HepG2 (cell line): ENCODE measurements around the gene HDLBP. TPM values are rescaled to one million over a fixed set of nuclear protein-coding genes. Genes with fewer than 3 reads are reported as not detected.

Experiments used
- ARHGAP35 ChIP-seq: sonication (generic); formaldehyde crosslinking; IDR thresholded peaks from 2 replicates; pipeline ENCODE4 v1.9.0; 2022; ENCODE audit warnings: mild to moderate bottlenecking, inconsistent platforms, moderate library complexity, missing genetic modification reagents, borderline replicate concordance
- JUN ChIP-seq: sonication (generic); formaldehyde crosslinking; IDR thresholded peaks from 2 replicates; pipeline ENCODE4 v1.4.0; 2020; ENCODE audit warnings: mild to moderate bottlenecking, missing genetic modification reagents
- LCORL ChIP-seq, 2 experiments: fragments of 450-650 bp in 1 of 2; sonication (generic) in 1 of 2; formaldehyde crosslinking in 1 of 2; IDR thresholded peaks; 2 replicates each; pipeline versions ENCODE4 v1.5.0 to v1.6.1; 2017 to 2020; ENCODE audit warnings: antibody characterized with exemption in 1 of 2, missing genetic modification reagents in 1 of 2
- POLR2AphosphoS2 ChIP-seq: IDR thresholded peaks from 2 replicates; pipeline ENCODE4 v1.6.1; 2011; ENCODE audit warnings: low read depth, low read length, improper control_type of control experiment
- PRPF4 ChIP-seq: fragments of 200-400 bp; formaldehyde crosslinking; IDR thresholded peaks from 2 replicates; pipeline ENCODE4 v1.6.1; 2016; ENCODE audit warnings: low read length, low read depth; ENCODE audit not compliant: poor library complexity, severe bottlenecking
- RFX3 ChIP-seq: IDR thresholded peaks from 2 replicates; pipeline ENCODE4 v1.6.1; 2016; ENCODE audit warnings: missing biosample characterization, missing genetic modification reagents
- SRY ChIP-seq: sonication (generic); formaldehyde crosslinking; IDR thresholded peaks from 2 replicates; pipeline ENCODE4 v1.8.0; 2022; ENCODE audit warnings: mild to moderate bottlenecking, missing genetic modification reagents
- TAF15 ChIP-seq: fragments of 200-400 bp; formaldehyde crosslinking; IDR thresholded peaks from one replicate; pipeline ENCODE4 v1.6.1; 2018; ENCODE audit warnings: mild to moderate bottlenecking, low read depth, low read length; ENCODE audit not compliant: poor library complexity, severe bottlenecking
- TARDBP ChIP-seq: sonication (generic); formaldehyde crosslinking; IDR thresholded peaks from 2 replicates; pipeline ENCODE4 v1.8.0; 2022; ENCODE audit warnings: mild to moderate bottlenecking, missing genetic modification reagents
- U2AF1 ChIP-seq: fragments of 200-400 bp; formaldehyde crosslinking; optimal IDR thresholded peaks from 2 replicates; pipeline ENCODE3; 2017; ENCODE audit warnings: mild to moderate bottlenecking, low read depth, low read length
- U2AF2 ChIP-seq: fragments of 200-400 bp; formaldehyde crosslinking; IDR thresholded peaks from 2 replicates; pipeline ENCODE4 v1.6.1; 2017; ENCODE audit warnings: low read depth, mild to moderate bottlenecking, low read length
- ZBTB1 ChIP-seq: sonication (generic); formaldehyde crosslinking; IDR thresholded peaks from 2 replicates; pipeline ENCODE4 v1.4.0; 2020; ENCODE audit warnings: missing genetic modification reagents, borderline replicate concordance
- ZNF33A ChIP-seq: sonication (generic); formaldehyde crosslinking; IDR thresholded peaks from 2 replicates; pipeline ENCODE4 v1.5.1; 2020; ENCODE audit warnings: missing genetic modification reagents, mild to moderate bottlenecking, moderate library complexity, borderline replicate concordance
- ZNF451 ChIP-seq: sonication (generic); formaldehyde crosslinking; IDR thresholded peaks from 2 replicates; pipeline ENCODE4 v1.5.0; 2020; ENCODE audit warnings: mild to moderate bottlenecking, missing genetic modification reagents
- ZNF589 ChIP-seq: sonication (generic); formaldehyde crosslinking; conservative IDR thresholded peaks from 2 replicates; pipeline ENCODE4 v1.8.0; 2022; ENCODE audit warnings: mild to moderate bottlenecking, moderate library complexity, missing genetic modification reagents
- ZNF768 ChIP-seq: sonication (generic); formaldehyde crosslinking; IDR thresholded peaks from 2 replicates; pipeline ENCODE4 v1.4.0; 2020; ENCODE audit warnings: missing genetic modification reagents
- polyA plus RNA-seq, 8 experiments: library from polyadenylated mRNA; depleted of rRNA in 3 of 8; stranded (reverse) in 7 of 8; unstranded in 1 of 8; fragments of >200 nt; fragmentation: Illumina TruSeq in 4 of 8; extraction: Trizol in 4 of 8; gene quantifications; 2 replicates each; pipeline versions ENCODE4 v1.2.1 to v1.2.3, GENCODE V29; 2011 to 2016; ENCODE audit warnings: low read depth in 4 of 8, missing spikeins in 1 of 8, mixed read lengths in 1 of 8; ENCODE audit not compliant: insufficient read depth in 1 of 8
- total RNA-seq, 5 experiments: library from RNA; depleted of rRNA; stranded (reverse); fragments of >200 nt; fragmentation: Illumina TruSeq; extraction: Trizol; gene quantifications; 2 replicates each; pipeline ENCODE4 v1.2.3, GENCODE V29; 2016; ENCODE audit warnings: low read depth in 1 of 5
- TF ChIP-seq, protein P1 (sequence below): sonication (generic); formaldehyde crosslinking; IDR thresholded peaks from 2 replicates; pipeline ENCODE4 v1.4.0; 2020; ENCODE audit warnings: mild to moderate bottlenecking, missing genetic modification reagents
- TF ChIP-seq, protein P2 (sequence below): sonication (generic); formaldehyde crosslinking; conservative IDR thresholded peaks from 2 replicates; pipeline ENCODE4 v1.8.0; 2022; ENCODE audit warnings: low read depth, missing genetic modification reagents
- TF ChIP-seq, protein P3 (sequence below): sonication (generic); formaldehyde crosslinking; IDR thresholded peaks from 2 replicates; pipeline ENCODE4 v1.8.0; 2022; ENCODE audit warnings: low read depth, missing genetic modification reagents
- TF ChIP-seq, protein P4 (sequence below): sonication (generic); formaldehyde crosslinking; IDR thresholded peaks from 2 replicates; pipeline ENCODE4 v1.4.0; 2020; ENCODE audit warnings: missing genetic modification reagents
- TF ChIP-seq, protein P5 (sequence below): IDR thresholded peaks from 2 replicates; pipeline ENCODE4 v1.6.1; 2016; ENCODE audit warnings: missing compliant biosample characterization, missing genetic modification reagents, borderline replicate concordance

Gene HDLBP
- total and polyA plus RNA-seq, 2 of the 13 experiments (the other 11 are each of a cell fraction or from before 2014, with no cell fraction given): 464 to 707 TPM

DNA sequence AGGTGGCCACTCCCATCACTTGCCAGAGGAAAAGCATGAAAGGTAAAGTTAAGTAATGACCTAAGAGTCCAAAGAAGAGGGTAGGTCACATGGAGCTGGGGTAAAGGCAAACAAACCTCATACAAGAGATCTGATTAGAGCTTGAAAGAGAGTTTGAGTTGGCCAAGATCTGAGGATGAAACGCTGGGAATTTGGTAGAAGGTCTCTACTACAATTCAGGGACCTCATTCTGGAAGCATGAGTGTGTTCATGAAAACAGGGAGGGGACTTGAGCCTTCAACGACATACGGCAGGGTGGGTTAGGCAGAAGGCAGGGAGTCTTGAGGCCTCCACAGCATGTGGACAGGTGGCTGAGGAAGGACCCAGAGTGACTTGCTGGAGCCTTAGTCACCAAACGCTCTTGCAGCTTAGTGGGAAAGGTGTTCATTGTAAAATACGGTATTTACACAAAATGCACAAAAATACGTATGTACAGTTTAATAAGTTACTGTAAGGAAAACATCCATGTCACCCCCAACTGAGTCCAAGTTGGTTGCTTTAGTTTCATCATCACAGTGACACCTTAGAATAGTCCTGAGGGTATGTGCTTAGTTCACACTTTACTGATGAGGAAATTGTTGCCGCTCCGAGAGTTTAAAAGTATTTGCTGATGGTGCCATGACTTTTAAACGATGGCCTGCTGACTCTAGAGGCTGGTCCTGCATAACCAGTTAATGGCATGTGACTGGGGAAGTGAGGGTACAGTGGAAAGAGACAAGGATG is 35.6 kb upstream of the HDLBP start (continued):
- TF ChIP-seq LCORL (IDR thresholded peaks at IDR 0.05) (no peak), LCORL (CRISPR knock-in tag; IDR thresholded peaks at IDR 0.05) (no peak), ZNF33A (no peak), TAF15 (no peak), ARHGAP35 (CRISPR knock-in tag) (no peak), U2AF2 (no peak), PRPF4 (no peak), U2AF1 (no peak), ZNF451 (CRISPR knock-in tag) (no peak), ZNF589 (CRISPR knock-in tag) (no peak), JUN (CRISPR knock-in tag) (no peak), TARDBP (CRISPR knock-in tag) (peak; percentile 68), RFX3 (CRISPR knock-in tag) (no peak), ZNF768 (CRISPR knock-in tag) (no peak), POLR2AphosphoS2 (no peak), ZBTB1 (CRISPR knock-in tag) (no peak), SRY (CRISPR knock-in tag) (no peak)
- TF ChIP-seq, protein P1, sequence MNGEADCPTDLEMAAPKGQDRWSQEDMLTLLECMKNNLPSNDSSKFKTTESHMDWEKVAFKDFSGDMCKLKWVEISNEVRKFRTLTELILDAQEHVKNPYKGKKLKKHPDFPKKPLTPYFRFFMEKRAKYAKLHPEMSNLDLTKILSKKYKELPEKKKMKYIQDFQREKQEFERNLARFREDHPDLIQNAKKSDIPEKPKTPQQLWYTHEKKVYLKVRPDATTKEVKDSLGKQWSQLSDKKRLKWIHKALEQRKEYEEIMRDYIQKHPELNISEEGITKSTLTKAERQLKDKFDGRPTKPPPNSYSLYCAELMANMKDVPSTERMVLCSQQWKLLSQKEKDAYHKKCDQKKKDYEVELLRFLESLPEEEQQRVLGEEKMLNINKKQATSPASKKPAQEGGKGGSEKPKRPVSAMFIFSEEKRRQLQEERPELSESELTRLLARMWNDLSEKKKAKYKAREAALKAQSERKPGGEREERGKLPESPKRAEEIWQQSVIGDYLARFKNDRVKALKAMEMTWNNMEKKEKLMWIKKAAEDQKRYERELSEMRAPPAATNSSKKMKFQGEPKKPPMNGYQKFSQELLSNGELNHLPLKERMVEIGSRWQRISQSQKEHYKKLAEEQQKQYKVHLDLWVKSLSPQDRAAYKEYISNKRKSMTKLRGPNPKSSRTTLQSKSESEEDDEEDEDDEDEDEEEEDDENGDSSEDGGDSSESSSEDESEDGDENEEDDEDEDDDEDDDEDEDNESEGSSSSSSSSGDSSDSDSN (CRISPR knock-in tag): 0 out of 2 replicates have a peak, but pooled peaks have one; percentile 25
- TF ChIP-seq, protein P2, sequence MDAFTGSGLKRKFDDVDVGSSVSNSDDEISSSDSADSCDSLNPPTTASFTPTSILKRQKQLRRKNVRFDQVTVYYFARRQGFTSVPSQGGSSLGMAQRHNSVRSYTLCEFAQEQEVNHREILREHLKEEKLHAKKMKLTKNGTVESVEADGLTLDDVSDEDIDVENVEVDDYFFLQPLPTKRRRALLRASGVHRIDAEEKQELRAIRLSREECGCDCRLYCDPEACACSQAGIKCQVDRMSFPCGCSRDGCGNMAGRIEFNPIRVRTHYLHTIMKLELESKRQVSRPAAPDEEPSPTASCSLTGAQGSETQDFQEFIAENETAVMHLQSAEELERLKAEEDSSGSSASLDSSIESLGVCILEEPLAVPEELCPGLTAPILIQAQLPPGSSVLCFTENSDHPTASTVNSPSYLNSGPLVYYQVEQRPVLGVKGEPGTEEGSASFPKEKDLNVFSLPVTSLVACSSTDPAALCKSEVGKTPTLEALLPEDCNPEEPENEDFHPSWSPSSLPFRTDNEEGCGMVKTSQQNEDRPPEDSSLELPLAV (CRISPR knock-in tag): no peak
- TF ChIP-seq, protein P3, sequence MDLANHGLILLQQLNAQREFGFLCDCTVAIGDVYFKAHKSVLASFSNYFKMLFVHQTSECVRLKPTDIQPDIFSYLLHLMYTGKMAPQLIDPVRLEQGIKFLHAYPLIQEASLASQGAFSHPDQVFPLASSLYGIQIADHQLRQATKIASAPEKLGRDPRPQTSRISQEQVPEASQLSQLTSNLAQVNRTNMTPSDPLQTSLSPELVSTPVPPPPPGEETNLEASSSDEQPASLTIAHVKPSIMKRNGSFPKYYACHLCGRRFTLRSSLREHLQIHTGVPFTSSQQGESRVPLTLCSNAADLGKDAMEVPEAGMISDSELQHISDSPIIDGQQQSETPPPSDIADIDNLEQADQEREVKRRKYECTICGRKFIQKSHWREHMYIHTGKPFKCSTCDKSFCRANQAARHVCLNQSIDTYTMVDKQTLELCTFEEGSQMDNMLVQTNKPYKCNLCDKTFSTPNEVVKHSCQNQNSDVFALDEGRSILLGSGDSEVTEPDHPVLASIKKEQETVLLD: no peak
- TF ChIP-seq, protein P4, sequence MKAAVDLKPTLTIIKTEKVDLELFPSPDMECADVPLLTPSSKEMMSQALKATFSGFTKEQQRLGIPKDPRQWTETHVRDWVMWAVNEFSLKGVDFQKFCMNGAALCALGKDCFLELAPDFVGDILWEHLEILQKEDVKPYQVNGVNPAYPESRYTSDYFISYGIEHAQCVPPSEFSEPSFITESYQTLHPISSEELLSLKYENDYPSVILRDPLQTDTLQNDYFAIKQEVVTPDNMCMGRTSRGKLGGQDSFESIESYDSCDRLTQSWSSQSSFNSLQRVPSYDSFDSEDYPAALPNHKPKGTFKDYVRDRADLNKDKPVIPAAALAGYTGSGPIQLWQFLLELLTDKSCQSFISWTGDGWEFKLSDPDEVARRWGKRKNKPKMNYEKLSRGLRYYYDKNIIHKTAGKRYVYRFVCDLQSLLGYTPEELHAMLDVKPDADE (CRISPR knock-in tag): no peak
- TF ChIP-seq, protein P5, sequence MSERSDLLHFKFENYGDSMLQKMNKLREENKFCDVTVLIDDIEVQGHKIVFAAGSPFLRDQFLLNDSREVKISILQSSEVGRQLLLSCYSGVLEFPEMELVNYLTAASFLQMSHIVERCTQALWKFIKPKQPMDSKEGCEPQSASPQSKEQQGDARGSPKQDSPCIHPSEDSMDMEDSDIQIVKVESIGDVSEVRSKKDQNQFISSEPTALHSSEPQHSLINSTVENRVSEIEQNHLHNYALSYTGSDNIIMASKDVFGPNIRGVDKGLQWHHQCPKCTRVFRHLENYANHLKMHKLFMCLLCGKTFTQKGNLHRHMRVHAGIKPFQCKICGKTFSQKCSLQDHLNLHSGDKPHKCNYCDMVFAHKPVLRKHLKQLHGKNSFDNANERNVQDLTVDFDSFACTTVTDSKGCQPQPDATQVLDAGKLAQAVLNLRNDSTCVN: peak; percentile 73
